HG03575 (cell line): ENCODE measurements around the gene LANCL3.

ENCODE experiments used
- ATAC-seq: cut with Tn5 transposase; IDR thresholded peaks from one replicate; pipeline ENCODE4 v1.9.1; 2021; ENCODE audit not compliant: unreplicated experiment, insufficient number of reproducible peaks, low FRiP score; ENCODE audit errors: extremely low read depth

The LANCL3 gene

GRCh38 chrX:37676811-37677210 lies 105.3 kb downstream of the LANCL3 start:
- ATAC-seq, result no peak

- ATAC-seq, result no peak
Measured at GRCh38 chrX:37677243-37677642, 105.8 kb downstream of the LANCL3 start.

GRCh38 chrX:37677765-37678164 lies 106.3 kb downstream of the LANCL3 start:
- no peak for ATAC-seq

DNA sequence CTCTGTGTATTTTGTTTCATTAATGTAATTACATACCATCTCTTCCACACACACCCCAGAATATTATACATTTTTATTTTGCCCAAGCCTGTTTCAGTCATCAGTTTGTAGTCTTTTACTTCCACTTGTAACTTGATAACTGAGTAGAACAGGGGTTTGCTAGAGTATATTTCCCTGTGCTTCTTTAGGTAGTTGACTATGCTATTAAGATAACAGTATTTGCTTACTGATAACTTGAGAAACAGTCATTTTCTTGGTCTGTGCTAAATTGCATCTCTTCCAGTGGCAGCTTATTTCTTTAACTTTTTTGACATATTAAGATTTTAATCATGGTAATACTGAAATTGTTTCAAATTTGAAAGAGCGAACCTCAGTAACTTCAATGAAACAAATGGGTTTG lies 107.1 kb downstream of the LANCL3 start:
- ATAC-seq, result no peak

GRCh38 chrX:37679230-37679629 lies 107.8 kb downstream of the LANCL3 start:
- ATAC-seq, result no peak

GRCh38 chrX:37679888-37680287 lies 108.4 kb downstream of the LANCL3 start:
- ATAC-seq, result no peak

- no peak for ATAC-seq
Measured at GRCh38 chrX:37684426-37684825, 113.0 kb downstream of the LANCL3 start.

DNA sequence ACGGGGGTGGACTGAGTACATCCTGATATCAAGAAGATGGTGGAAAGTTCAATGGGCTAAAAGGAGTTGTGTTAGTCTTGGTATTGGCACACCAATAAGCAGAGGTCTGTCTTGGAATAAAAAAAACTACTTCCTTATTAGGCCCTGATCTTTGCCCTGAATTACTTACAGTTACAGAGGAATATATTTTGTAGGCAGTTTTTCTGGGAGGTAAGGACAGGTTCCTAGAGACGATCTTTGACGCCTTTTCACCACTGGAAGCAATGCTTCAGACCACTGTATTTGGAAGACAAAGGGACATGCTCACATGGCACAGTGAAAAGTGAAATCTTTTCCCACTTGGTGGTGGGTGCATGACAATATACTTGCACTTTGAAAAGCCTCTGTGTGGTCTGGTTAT lies 113.5 kb downstream of the LANCL3 start:
- no peak for ATAC-seq

DNA sequence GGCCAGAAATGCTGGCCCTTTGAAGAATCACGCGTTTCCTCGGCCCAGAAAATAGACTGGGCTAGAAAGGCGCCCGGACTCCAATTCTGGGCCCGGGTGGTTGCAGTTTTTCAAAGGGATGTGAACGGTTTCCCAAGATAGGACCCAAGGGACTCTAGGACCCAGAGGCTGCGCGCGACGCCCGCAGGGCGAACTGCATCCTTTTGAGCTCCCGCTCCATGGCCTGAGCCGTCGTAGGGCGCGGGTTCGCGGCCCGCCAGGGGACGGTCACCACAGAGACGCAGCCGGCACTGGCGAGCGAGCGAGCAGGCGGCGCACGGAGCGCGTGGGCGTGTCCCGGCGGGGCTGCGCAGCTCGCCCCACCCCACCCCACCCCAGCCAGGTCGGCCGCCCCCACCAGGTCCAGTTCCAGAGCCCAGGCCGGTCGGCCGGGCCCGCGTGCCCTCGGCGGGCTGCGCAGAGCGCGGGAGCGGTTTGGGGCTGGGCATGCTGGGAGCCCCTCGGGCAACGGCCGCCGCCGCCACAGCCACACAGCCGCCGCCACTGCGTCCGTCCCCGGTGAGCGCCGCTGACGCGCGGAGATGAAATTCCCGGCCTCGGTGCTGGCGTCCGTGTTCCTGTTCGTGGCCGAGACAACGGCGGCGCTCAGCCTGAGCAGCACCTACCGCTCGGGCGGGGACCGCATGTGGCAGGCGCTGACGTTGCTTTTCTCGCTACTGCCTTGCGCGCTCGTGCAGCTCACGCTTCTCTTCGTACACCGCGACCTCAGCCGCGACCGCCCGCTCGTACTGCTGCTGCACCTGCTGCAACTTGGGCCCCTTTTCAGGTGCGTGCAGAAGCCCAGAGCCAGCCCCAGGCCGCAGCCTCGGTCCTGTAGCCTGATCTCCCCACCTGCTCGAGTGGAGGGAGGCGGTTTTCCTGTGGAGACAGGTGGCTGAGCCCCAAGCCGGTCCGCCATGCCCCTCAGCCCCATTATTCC lies 114.2 kb downstream of the LANCL3 start, which contains the start of gene XK:
XK (plus strand) TSS at position 411 of the 979 bp plus-strand sequence; CDS start at position 582, 171 bp downstream.
- ATAC-seq, result no peak

GRCh38 chrX:37686369-37686995 lies 115.0 kb downstream of the LANCL3 start:
- no peak for ATAC-seq

- no peak for ATAC-seq
Measured at GRCh38 chrX:37686996-37687395, 115.5 kb downstream of the LANCL3 start.

DNA sequence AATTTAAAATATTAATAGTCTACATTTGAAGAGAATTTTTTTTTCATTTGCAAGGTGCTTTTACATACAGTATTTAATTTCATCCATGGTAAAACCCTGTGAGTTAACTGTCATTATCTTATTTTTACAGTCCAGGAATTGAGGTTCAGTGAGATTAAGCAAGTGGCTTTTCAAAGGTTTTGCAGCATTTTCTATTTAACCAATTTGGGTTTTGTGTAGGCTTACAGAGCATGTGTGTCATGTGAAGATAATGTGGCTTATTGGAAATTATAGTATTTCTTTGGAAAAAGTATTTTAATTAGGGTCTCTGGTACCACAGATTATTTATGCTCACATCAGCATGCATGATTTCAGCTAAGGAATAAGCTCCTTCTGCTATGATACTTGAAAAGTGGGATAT lies 118.7 kb downstream of the LANCL3 start:
- no peak for ATAC-seq

GRCh38 chrX:37692918-37693317 lies 121.5 kb downstream of the LANCL3 start:
- ATAC-seq, result no peak

DNA sequence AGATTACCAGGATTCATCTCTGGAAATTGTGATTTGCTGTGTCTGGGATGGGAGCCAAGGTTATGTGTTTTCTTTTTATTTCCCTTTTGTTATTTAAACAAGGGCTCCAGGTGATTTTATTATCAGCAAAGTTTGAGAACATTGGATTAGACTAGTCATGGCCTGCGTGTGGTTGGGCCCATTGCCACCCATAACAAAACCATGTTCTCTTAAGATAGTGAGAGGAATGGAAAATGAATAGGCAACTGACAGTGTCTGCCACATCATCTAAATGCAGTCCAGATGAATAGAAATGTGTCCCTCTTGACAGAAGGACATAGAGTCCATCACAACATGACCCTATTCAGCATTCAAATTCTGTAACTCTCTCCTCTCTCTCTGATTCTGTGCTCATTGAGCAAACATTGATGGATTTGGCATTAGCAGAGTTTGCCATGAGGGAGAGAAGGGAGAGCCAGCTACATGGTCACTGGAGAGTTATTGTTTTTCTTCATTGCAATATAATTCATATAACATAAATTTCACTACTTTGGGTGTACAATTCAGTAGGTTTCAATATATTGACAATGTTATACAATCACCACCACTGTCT lies 125.8 kb downstream of the LANCL3 start:
- no peak for ATAC-seq

DNA sequence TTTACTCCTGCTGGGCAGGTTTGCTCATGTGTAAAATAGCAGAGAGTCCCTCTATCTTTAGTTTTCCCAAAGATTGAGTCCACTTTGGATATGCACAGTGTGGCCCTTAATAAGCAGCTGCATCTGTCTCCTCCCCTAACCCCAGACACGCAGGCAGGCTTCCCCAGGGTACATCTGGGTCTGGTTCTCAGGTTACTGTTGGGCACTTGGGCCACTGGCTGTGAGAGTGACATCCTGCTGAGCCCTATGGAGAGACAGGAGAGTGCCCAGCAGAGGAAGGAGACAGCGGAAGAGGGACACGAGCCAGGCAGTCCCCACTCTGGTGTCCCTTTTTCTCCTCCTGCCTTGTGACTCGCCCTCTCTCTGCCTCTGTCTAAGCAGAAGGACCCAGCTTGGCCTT lies 130.1 kb downstream of the LANCL3 start:
- no peak for ATAC-seq

DNA sequence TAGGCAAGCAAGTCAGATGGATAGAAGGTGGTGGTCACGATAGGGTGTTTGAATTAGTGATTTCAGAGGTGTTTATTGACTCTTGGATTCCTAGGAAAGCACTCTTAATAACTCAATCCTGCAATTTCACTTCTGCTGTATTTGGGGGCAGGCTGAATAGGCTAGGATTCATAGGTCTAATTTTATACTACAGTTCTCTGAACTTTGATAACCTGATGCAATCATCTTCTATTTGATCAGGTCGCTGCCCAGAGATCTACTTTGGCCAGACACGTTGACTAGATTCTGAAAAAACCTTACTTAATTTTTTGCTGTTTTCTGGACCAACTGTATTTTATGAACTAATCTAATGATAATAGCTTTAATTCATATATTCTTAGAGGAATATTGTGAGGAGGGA lies 140.5 kb downstream of the LANCL3 start:
- no peak for ATAC-seq

- ATAC-seq, result no peak
Measured at GRCh38 chrX:37712458-37712857, 141.0 kb downstream of the LANCL3 start.

- no peak for ATAC-seq
Measured at GRCh38 chrX:37714479-37714878, 143.0 kb downstream of the LANCL3 start.

DNA sequence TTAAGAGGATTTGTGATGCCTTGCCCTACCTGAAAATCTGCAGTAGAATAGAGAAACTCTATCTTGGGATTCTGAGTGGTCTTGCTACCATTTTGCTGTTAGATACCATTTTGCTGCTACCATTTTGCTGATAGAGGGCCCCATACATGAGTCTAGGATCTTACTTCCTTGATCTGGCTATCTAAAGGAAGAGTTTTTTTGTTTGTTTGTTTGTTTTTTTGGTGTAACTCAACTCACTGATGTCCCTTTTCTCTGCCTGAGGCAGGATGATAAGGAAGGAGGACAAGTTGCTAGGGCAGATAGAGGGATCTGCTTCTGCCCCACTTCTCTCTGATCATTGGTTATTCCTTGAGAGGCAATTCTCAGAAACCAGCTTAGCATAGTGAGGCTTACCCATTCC lies 145.1 kb downstream of the LANCL3 start:
- ATAC-seq, result no peak

DNA sequence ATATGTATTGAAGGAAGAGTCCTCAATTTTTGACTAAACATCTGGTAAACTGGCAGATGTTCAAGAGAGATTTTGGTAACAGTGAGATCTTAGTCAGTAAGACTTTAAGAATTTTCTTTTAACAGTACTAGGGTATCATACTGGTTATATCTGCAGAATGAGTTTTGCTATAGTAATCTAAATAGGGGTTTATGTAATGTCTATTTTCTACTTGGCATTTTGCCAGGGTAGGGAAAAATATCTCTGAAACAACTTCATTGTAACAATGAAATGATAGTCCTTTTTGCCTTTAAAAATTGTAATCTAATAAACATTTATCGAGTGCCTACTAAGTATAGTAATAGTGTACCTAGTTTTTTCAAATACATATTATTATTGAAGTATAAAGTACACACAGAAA lies 146.2 kb downstream of the LANCL3 start:
- no peak for ATAC-seq
